SK-N-SH treated with all-trans-retinoic acid at 6 μM for 48 hours (cell line): ENCODE measurements around the gene PLXNC1.
A peak's percentile ranks its signal among the peaks of the same experiment; 100 is the strongest.

Experiments
- ATAC-seq: fragments of 200-7000 bp; cut with Tn5 transposase; 3 replicates; pipeline ENCODE4 v1.9.1; 2020; ENCODE audit warnings: mild to moderate bottlenecking, moderate library complexity
- ARNTL ChIP-seq: fragments of 450-650 bp; formaldehyde crosslinking; IDR thresholded peaks from 2 replicates; pipeline ENCODE4 v1.5.0; 2020; ENCODE audit warnings: low read depth, mild to moderate bottlenecking, moderate library complexity, borderline replicate concordance
- BACH2 ChIP-seq: fragments of 250-450 bp; sonication (Bioruptor Pico); IDR thresholded peaks from 2 replicates; pipeline ENCODE4 v1.9.0; 2021; ENCODE audit warnings: mild to moderate bottlenecking, borderline replicate concordance
- ESRRG ChIP-seq: fragments of 250-450 bp; sonication (Bioruptor Pico); IDR thresholded peaks from 2 replicates; pipeline ENCODE4 v1.6.1; 2021; ENCODE audit warnings: mild to moderate bottlenecking
- GLIS3 ChIP-seq: fragments of 250-450 bp; sonication (Bioruptor Pico); IDR thresholded peaks from 2 replicates; pipeline ENCODE4 v1.5.0; 2020; ENCODE audit warnings: mild to moderate bottlenecking, moderate library complexity
- ISL1 ChIP-seq: fragments of 250-450 bp; sonication (Bioruptor Pico); IDR thresholded peaks from 2 replicates; pipeline ENCODE4 v2.1.2; 2022; ENCODE audit warnings: mild to moderate bottlenecking, moderate library complexity
- OSR1 ChIP-seq: fragments of 250-450 bp; sonication (Bioruptor Pico); IDR thresholded peaks from 2 replicates; pipeline ENCODE4 v1.8.0; 2022; ENCODE audit warnings: moderate library complexity, mild to moderate bottlenecking, inconsistent platforms
- SNAI2 ChIP-seq: fragments of 250-450 bp; sonication (Bioruptor Pico); IDR thresholded peaks from 2 replicates; pipeline ENCODE4 v1.5.0; 2020; ENCODE audit warnings: mild to moderate bottlenecking, moderate library complexity
- TCF4 ChIP-seq: fragments of 250-450 bp; sonication (Bioruptor Pico); IDR thresholded peaks from 2 replicates; pipeline ENCODE4 v1.8.0; 2021; ENCODE audit warnings: mild to moderate bottlenecking, moderate library complexity, borderline replicate concordance
- TOX ChIP-seq: fragments of 250-450 bp; sonication (Bioruptor Pico); IDR thresholded peaks from 2 replicates; pipeline ENCODE4 v1.8.0; 2021; ENCODE audit warnings: mild to moderate bottlenecking, moderate library complexity, borderline replicate concordance
- ZC3H10 ChIP-seq: fragments of 250-450 bp; sonication (Bioruptor Pico); IDR thresholded peaks from 2 replicates; pipeline ENCODE4 v1.5.1; 2021; ENCODE audit warnings: mild to moderate bottlenecking, moderate library complexity
- ZFP3 ChIP-seq: fragments of 250-450 bp; sonication (Bioruptor Pico); IDR thresholded peaks from 2 replicates; pipeline ENCODE4 v1.5.0; 2020; ENCODE audit warnings: mild to moderate bottlenecking, moderate library complexity
- ZFP30 ChIP-seq: fragments of 450-650 bp; formaldehyde crosslinking; IDR thresholded peaks from 2 replicates; pipeline ENCODE4 v1.5.0; 2022; ENCODE audit warnings: mild to moderate bottlenecking, moderate library complexity
- ZNF565 ChIP-seq: fragments of 450-650 bp; formaldehyde crosslinking; conservative IDR thresholded peaks from 2 replicates; pipeline ENCODE4 v1.5.0; 2020; ENCODE audit warnings: low read depth, mild to moderate bottlenecking, moderate library complexity
- ZNF70 ChIP-seq: fragments of 450-650 bp; formaldehyde crosslinking; IDR thresholded peaks from 2 replicates; pipeline ENCODE4 v1.5.0; 2020; ENCODE audit warnings: mild to moderate bottlenecking, moderate library complexity
- ZNF8 ChIP-seq: fragments of 450-650 bp; formaldehyde crosslinking; IDR thresholded peaks from 2 replicates; pipeline ENCODE4 v1.5.0; 2020; ENCODE audit warnings: mild to moderate bottlenecking, moderate library complexity
- TF ChIP-seq, protein P1 (sequence below): fragments of 250-450 bp; sonication (Bioruptor Pico); IDR thresholded peaks from 2 replicates; pipeline ENCODE4 v1.8.0; 2020; ENCODE audit warnings: mild to moderate bottlenecking, moderate library complexity, borderline replicate concordance
- TF ChIP-seq, protein P2 (sequence below): fragments of 250-450 bp; sonication (Bioruptor Pico); IDR thresholded peaks from 2 replicates; pipeline ENCODE4 v1.5.0; 2020; ENCODE audit warnings: mild to moderate bottlenecking, moderate library complexity
- TF ChIP-seq, protein P3 (sequence below): fragments of 250-450 bp; sonication (Bioruptor Pico); IDR thresholded peaks from 2 replicates; pipeline ENCODE4 v1.5.1; 2020; ENCODE audit warnings: low read depth, mild to moderate bottlenecking, moderate library complexity
- TF ChIP-seq, protein P4 (sequence below): fragments of 250-450 bp; sonication (Bioruptor Pico); IDR thresholded peaks from 2 replicates; pipeline ENCODE4 v1.8.0; 2021; ENCODE audit warnings: low read depth, mild to moderate bottlenecking, moderate library complexity, borderline replicate concordance

PLXNC1 gene

DNA sequence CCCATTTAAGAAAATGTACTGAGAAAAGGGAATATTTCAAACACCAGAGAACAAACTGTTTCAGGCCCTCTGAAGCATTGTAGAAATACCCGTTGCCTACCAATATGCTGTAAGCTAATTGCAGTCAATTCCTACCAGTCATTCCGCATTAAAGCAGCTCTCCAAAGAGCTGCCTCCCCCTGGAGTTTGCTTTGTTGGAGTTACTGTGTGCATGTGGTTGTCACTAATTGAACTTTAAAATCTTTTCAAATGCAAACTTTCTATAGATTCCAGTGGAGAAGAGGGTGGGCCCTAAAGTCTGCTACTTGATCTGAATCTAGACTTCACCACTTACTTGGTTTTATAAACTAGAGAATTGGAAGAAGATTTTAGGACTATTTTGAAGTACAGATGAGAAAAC, 112.7 kb downstream of the PLXNC1 start:
- no peak for ATAC-seq
- TF ChIP-seq ZNF8 (CRISPR knock-in tag) = no peak
- TF ChIP-seq SNAI2 (CRISPR knock-in tag) = no peak
- TF ChIP-seq BACH2 (CRISPR knock-in tag) = no peak
- TF ChIP-seq, protein P1, sequence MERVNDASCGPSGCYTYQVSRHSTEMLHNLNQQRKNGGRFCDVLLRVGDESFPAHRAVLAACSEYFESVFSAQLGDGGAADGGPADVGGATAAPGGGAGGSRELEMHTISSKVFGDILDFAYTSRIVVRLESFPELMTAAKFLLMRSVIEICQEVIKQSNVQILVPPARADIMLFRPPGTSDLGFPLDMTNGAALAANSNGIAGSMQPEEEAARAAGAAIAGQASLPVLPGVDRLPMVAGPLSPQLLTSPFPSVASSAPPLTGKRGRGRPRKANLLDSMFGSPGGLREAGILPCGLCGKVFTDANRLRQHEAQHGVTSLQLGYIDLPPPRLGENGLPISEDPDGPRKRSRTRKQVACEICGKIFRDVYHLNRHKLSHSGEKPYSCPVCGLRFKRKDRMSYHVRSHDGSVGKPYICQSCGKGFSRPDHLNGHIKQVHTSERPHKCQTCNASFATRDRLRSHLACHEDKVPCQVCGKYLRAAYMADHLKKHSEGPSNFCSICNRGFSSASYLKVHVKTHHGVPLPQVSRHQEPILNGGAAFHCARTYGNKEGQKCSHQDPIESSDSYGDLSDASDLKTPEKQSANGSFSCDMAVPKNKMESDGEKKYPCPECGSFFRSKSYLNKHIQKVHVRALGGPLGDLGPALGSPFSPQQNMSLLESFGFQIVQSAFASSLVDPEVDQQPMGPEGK (CRISPR knock-in tag) = no peak
- TF ChIP-seq TOX (CRISPR knock-in tag) = no peak
- TF ChIP-seq, protein P2, sequence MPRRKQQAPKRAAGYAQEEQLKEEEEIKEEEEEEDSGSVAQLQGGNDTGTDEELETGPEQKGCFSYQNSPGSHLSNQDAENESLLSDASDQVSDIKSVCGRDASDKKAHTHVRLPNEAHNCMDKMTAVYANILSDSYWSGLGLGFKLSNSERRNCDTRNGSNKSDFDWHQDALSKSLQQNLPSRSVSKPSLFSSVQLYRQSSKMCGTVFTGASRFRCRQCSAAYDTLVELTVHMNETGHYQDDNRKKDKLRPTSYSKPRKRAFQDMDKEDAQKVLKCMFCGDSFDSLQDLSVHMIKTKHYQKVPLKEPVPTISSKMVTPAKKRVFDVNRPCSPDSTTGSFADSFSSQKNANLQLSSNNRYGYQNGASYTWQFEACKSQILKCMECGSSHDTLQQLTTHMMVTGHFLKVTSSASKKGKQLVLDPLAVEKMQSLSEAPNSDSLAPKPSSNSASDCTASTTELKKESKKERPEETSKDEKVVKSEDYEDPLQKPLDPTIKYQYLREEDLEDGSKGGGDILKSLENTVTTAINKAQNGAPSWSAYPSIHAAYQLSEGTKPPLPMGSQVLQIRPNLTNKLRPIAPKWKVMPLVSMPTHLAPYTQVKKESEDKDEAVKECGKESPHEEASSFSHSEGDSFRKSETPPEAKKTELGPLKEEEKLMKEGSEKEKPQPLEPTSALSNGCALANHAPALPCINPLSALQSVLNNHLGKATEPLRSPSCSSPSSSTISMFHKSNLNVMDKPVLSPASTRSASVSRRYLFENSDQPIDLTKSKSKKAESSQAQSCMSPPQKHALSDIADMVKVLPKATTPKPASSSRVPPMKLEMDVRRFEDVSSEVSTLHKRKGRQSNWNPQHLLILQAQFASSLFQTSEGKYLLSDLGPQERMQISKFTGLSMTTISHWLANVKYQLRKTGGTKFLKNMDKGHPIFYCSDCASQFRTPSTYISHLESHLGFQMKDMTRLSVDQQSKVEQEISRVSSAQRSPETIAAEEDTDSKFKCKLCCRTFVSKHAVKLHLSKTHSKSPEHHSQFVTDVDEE (CRISPR knock-in tag) = no peak
- TF ChIP-seq ARNTL (CRISPR knock-in tag) = no peak
- TF ChIP-seq ZFP3 = no peak
- no peak for TF ChIP-seq ZNF70 (CRISPR knock-in tag)
- TF ChIP-seq ZFP30 (CRISPR knock-in tag) = no peak
- TF ChIP-seq, protein P3, sequence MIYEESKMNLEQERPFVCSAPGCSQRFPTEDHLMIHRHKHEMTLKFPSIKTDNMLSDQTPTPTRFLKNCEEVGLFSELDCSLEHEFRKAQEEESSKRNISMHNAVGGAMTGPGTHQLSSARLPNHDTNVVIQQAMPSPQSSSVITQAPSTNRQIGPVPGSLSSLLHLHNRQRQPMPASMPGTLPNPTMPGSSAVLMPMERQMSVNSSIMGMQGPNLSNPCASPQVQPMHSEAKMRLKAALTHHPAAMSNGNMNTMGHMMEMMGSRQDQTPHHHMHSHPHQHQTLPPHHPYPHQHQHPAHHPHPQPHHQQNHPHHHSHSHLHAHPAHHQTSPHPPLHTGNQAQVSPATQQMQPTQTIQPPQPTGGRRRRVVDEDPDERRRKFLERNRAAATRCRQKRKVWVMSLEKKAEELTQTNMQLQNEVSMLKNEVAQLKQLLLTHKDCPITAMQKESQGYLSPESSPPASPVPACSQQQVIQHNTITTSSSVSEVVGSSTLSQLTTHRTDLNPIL = no peak
- no peak for TF ChIP-seq ISL1
- TF ChIP-seq GLIS3 (CRISPR knock-in tag) = no peak
- TF ChIP-seq ZC3H10 (CRISPR knock-in tag) = no peak
- no peak for TF ChIP-seq OSR1 (CRISPR knock-in tag)
- TF ChIP-seq, protein P4, sequence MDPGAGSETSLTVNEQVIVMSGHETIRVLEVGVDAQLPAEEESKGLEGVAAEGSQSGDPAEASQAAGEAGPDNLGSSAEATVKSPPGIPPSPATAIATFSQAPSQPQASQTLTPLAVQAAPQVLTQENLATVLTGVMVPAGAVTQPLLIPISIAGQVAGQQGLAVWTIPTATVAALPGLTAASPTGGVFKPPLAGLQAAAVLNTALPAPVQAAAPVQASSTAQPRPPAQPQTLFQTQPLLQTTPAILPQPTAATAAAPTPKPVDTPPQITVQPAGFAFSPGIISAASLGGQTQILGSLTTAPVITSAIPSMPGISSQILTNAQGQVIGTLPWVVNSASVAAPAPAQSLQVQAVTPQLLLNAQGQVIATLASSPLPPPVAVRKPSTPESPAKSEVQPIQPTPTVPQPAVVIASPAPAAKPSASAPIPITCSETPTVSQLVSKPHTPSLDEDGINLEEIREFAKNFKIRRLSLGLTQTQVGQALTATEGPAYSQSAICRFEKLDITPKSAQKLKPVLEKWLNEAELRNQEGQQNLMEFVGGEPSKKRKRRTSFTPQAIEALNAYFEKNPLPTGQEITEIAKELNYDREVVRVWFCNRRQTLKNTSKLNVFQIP (CRISPR knock-in tag) = no peak
- no peak for TF ChIP-seq ESRRG

DNA sequence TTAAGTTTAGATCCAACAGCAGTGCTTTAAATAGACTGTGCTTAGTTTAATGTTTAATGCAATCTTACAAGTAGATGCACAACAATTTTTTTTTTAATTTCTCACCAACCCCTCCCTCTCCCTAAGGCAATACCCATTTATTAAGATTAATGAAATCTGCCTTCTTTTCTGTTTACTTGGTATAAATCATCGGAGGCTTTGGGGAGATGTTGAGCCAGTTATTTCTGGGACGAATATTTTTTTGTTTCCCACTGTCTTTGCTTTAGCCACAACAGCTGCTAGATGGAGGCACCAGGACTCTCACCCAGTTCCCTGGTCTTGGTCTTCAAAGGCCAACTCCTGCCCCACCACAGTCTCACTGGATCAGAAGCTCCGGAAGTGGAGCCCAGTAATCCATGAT, 113.4 kb downstream of the PLXNC1 start:
- TF ChIP-seq, protein P3 = no peak
- ATAC-seq = peak; percentile 3; the same call in 1 of the 3 replicates

DNA sequence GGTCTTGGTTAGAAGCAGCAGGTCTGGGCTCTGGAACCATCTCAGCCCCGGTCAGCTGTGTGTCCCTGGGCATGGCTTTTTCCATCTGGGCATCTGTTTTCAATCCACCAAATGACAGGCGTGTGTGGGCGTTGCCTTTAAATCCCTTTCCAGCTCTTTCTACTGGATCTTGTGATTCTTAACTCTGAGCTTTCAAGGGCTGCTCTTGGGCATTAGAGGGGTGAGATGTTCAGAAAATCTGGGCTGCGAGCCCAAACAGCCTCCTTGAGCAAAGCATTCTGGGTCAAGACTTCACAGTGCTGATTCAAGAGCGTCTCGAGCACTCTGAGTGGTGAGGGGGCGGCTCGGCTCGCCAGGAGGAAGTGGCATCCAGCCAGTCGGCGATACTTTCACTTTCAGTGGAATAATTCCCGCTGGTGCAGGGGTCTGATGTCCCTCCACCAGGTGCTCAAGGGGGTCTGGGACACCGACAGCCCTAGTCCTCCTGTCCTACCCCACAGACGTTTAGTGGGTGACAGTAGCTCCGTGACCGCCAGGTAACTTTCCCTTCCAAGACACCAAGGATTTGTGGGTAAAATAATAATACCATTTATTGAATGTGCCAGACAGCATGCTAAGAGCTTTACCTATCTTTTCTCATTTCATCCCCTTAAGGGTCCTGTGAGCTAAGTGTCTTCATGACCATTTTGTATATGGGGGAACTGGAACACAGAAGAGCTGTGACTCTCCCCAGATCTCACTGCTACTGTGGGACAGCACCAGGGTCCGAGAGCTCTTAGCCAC, 114.0 kb downstream of the PLXNC1 start:
- no peak for TF ChIP-seq OSR1 (CRISPR knock-in tag)
- no peak for TF ChIP-seq BACH2 (CRISPR knock-in tag)
- TF ChIP-seq ZC3H10 (CRISPR knock-in tag) = no peak
- TF ChIP-seq ISL1 = no peak; the same call in 1 of the 2 replicates
- no peak for TF ChIP-seq ARNTL (CRISPR knock-in tag)
- TF ChIP-seq TCF4 (CRISPR knock-in tag) = peak; percentile 82
- TF ChIP-seq, protein P4 (CRISPR knock-in tag) = no peak
- TF ChIP-seq ZNF565 (CRISPR knock-in tag) = no peak
- TF ChIP-seq, protein P2 (CRISPR knock-in tag) = 0 out of 2 replicates have a peak, but pooled peaks have one; percentile 64
- TF ChIP-seq, all 23 proteins: peak for 2
- peak; percentile 98 for ATAC-seq
